ENCODE results near the gene ALDH3B1. TPM values are rescaled to one million over a fixed set of nuclear protein-coding genes. Genes with fewer than 3 reads are reported as not detected.
A peak's percentile ranks its signal among the peaks of the same experiment; 100 is the strongest.

The ALDH3B1 gene
- total RNA-seq, 1 donor from 2014 or later = 0.41 TPM

DNA sequence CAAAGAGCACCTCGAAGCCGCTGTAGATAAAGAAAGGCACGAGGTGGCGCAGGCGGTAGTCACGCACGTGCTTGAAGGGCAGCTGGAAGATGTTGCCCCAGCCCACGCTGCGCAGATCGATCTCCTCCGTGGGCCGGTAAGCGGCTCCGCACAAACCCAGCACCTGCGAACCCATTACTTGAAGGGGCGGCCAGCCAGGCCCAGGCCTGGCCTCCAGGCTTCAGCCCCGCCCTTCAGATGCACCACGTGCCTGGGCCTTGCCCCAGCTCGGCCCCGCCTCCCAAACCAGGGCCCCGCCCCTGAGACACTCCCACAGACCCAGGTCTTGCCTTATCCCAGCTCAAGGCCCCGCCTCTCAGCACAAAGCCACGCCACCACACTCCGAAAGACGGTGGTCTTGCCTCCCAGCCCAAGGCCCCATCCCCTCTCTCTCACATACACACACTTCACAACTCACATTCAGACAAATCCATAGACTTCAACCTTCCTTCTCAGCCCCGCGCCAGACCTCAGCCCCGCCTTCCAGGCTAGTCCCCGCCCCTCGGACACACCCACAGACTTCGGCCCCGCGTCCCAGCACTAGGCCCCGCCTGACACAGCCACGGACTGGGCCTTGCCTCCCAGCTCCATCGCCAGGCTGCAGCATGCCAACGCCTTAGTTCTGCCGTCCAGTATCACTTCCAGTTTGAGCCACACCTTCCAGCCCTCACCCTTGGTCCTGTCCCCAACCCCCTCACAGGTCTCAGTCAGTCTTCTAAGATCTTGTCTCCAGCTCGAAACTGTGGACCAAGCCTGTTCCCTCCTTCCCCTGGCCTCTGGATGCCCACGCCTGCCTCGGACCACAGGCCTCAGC lies 13.3 kb upstream of the ALDH3B1 start:
- DNase-seq (ENCODE audit: low spot score in 2 of 2) (no peak), FAIRE-seq (no peak)

DNA sequence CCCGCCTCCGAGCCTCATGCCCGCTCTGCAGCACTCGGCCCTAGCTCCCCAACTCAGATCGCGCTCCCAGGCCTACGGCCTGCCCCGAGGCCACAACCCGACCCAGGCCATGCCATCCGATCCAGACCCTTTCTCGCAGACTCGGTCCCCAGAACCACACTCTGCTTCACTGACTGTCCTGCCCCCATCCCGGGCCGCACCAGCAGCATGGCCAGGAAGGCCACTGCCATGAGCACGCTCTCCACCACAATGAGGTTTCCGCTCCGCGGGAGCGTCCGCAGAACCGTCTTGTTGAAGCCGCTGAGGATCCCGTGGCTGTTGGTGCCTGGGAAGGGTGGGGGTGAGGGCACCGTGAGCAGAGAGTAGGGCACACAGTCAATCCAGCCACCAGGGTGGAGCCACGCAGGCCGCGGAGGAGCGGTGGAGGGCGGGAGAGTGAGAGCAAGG lies 12.6 kb upstream of the ALDH3B1 start:
- FAIRE-seq (no peak), DNase-seq (ENCODE audit: low spot score in 2 of 2) (no peak)

DNA sequence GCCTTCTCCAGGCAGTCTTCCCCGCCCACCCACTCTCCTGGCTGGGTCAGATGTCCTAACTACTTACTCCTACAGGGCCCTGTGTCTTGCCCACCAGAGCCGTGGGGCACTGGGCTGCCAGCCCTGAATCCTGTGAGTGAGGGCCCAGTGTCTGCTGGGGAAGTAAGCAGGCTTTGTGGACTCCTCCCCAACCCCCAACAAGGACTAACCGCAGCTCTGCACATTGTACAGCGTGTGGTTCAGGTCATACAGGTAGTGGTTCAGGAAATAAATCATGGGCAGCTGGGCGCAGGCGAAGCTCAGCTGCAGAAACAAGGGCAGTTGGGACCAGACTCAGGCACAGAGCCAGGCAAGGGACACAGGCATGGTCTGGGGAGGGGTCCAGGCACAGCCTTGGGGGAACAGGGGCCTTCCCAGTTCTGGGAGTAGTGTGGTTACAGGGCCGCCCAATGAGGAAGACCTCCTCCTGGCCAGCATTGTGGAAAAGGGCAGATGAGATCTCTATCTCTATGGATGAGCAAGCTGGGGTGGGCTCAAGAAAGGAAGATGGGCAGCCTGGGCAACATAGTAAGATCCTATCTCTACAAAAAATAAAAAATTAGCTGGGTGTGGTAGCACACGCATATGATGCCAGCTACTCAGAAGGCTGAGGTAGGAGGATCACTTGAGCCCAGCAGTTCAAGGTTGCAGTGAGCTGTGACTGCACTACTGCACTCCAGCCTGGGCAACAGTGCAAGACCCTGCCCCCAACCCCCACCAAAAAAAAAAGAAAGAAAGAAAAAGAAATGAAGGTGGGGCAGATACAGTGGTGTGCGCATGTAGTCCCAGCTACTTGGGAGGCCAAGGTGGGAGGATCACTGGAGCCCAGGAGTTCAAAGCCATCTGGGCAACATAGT lies 11.7 kb upstream of the ALDH3B1 start:
- DNase-seq (ENCODE audit: low spot score in 2 of 2) (no peak), FAIRE-seq (no peak)

DNA sequence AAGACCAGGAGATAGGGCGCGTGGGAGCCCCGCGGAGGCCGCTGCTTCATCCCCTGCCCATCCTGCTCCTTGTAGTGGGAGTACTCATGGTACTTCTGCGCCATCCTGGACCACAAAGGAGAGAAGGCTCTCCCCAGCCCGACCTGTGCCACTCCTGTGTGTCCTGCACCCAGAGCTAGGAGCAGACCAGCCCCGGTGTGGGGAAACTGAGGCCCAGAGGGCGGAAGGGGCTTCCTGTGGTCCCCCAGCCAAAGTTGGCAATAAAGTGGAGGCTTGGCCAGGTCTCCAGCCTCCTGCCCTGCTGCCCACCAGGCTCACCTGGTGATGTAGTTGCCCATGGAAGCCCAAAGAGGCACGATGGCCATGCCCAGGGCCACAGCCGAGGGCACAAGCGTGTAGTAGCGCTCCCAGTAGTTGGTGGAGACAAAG lies 10.9 kb upstream of the ALDH3B1 start:
- DNase-seq (ENCODE audit: low spot score in 2 of 2) = no peak
- no peak for FAIRE-seq

DNA sequence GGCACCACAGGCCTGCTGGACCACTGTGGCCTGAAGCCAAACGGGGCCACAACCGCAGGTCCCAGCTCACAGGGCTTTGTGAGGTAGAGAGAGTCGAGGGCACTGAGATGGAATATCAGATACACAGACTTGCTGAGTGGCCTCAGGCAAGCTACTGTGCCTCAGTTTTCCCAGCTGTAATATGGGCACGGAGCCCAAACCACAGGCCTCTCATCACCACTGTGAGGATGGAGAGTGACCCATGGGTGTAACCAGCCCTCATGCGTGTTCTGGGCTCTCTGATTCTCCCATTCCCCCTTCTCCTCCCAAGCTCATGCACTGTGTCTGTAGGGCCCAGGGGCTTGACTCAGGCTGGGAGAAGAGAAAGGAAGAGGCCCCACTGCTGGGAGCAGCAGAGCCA lies 10.4 kb upstream of the ALDH3B1 start:
- FAIRE-seq = no peak
- DNase-seq (ENCODE audit: low spot score in 2 of 2) = no peak

DNA sequence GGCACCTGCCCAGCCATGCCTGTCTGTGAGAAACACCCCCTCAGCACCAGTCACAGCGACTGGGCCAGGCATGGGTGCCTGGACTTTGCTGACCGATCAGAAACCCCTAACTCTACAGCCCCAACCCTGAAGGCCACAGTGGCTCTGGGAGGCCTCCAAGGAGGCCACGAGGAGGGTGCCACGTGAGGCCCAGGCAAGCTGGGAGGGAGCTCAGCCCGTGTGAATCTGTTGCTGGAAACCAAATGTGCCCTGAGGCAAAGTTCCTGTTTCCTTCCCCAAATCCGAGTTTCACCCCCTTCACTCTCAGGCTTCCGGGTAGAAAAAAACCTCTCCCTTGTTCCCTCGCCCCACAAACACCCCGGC lies 7.6 kb upstream of the ALDH3B1 start:
- no peak for DNase-seq (ENCODE audit: low spot score in 2 of 2)
- no peak for FAIRE-seq

DNA sequence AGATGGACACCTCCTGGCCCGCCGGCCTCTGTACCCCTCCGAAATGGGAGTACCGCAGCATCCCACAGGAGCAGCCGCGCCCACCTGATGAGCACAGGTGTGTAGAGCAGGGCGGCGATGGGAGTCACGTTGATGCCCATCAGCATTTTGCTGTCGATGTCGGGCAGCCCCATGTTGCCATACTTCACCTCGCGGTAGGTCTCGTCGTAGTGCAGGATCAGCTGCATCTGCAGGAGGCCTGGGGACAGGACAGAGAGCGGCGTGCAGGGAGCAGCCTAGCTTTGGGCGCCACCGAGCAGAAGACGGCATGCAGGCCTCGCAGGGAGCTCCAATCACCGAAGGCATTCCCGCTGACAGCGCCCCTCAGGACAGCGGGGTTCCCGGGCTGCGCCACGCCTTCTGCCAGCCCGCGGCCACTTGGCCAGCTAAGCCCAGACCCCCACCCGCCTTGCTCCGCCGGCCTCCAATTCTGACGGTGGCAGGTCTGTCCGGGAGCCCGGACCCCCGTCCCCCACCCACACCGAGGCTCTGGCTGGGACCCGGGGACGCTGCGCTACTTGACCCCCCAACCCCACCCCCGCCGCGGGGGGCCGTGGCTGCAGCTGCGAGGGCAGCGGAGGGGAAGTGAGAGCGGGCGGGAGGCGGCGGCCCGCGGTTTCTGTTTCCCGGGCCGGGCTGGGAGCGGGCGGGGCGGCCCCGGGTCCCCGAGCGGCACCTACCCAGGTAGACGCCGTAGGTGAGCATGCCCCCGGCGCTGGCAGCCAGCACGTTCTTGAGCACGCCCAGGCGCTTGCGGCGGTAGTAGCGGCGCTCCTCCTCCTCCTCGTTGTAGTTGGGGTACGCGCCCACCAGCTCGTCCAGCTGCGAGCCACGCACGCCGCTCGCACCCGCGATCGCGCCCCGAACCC lies 6.9 kb upstream of the ALDH3B1 start:
- DNase-seq (ENCODE audit: low spot score in 2 of 2) = no peak
- no peak for FAIRE-seq

DNA sequence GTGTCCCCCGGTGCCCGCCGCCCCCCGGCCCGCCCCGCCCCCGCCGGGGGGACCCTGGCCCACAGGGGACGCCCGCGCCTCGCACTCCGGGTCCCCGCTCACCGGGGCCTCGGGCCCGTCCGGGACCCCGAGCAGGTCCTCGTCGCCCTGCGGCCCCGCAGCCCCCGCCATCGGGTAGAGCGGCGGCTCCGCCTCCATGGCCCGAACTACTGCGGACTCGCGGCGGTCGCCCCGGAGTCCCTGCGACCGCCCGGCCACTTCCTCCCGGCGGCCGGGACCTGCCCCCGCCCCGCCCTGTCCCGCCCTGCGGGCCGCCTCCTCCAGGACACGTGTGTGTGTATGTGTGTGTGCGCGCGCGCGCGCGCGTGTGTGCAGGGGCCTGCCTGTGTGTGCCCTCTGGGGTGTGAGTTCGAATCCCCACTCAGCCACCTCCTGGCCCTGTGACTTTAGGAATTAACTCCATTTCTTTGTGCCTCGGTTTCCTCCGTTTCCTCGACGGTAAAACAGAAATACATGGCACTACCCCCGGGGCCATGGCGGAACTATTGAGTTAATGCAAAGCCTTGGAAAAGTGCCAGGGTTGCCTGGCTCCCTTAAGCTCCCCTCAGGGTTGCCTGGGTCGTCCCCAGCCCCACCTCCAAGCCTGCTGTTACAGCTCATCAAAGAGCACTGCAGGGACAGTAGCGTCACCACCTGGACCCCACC lies 6.1 kb upstream of the ALDH3B1 start, which contains the start of gene UNC93B1:
UNC93B1 (minus strand) TSS at position 252 of the 705 bp plus-strand sequence; CDS start at position 198, 54 bp downstream.
- DNase-seq (ENCODE audit: low spot score in 2 of 2) (peak; percentile 76 to 82), FAIRE-seq (no peak)

DNA sequence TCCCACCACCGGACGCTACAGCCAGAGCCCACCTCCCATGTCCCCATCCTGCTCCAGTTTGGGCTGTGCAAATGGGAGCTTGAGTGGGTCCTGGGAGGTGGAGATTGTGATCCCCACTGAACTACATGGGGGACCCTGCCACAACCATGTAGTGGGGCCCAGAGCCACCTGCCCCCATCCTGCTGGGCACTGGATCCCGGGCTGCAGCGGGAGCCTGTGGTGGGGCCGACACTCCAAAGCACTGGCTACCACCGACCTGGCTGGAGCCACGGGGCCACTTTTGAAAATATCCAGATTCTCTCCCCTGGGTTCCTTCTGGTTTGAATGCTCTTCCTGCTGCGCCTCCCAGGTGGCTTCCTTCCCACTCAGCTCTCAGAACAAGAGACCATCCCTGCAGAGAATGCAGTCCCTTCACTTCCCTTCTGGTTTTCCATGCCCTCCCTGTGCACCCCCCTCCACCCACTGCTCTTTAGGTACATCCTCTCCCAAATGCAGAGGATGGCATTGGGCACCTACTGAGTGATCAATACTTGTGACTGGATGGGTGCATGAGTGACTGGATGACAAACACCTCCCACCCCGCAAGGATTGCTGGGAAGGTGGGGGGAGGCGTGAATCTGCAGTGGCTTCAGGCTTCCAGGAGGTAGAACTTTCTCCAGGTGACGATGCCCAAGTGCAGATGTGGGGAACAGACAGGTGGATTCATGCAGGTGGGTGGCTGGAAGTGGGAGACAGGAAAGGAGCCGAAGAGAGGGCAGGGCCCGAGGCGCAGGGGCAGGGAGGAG lies 5.4 kb upstream of the ALDH3B1 start:
- FAIRE-seq = no peak

DNA sequence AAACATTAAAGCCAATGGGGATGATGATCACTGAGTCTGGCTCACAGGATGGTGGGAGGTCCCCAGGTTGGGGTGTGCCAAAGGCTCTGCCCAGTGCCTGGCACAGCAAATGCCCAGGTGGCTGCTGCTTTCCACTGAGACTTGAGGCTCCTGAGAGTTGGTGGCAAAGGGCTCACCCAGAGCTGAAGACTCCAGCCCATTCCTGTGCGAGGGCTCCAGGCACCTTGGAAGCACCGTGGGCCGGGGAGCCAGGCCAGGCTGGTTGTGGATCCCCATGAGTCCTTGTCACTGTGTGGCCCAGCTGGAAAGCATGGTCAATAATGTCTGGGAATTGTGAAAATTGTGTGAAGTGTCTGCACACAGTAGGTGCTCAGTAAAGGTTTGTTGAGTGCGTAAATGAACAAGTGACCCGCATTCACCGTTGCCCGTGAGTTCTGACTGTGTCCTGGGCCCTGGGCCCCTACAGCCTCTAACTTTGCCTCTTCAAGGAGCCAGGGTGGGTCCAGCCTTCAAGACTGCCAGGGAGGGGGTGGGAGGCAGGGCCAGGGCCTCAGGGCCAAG lies 3.4 kb upstream of the ALDH3B1 start:
- DNase-seq (ENCODE audit: low spot score in 2 of 2) (no peak), FAIRE-seq (no peak)

More for the DNA sequence above, 5.4 kb upstream of the ALDH3B1 start:
- no peak for DNase-seq (ENCODE audit: low spot score in 2 of 2)

DNA sequence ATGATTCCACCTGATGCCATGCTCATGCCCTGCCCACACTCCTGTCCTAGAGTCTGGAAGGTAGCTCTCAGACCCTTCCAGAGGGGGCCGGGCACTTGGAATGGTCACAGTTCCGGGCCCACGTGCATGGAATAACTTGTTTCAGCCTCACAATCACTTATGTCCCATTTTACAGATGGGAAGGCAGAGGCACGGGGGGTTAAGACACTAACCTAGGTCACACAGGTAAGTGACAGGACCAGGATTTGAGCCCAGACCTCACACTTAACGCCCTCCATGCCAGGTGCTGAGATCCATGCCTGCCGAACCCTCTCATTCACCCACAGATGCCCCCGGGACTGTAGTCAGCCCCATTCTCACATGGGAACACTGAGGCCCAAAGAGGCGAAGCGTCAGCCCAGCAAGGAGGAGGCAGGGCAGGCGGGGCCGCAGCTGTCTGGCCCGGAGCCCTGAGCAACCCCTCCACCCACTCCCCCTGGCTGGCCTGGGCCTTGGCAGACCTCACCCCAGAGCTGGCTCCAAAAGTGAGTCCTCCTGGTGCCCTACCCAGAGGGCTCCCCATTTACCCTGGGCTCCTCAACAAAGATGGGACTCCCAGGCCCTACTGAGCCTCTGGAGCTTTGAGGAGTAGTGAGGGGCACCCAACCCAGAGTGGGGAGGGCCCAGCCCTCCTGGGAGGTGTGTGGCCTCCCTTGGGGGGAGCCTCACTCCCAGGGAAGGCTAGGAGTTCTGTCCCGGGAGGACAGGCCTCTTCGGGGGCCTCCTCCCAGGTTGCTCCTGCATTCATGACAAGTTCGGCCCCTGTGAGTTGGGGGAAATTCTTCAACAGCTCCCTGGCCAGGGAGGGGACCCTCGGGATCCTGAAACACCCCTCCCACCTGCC lies 2.4 kb upstream of the ALDH3B1 start:
- DNase-seq (ENCODE audit: low spot score in 2 of 2) (no peak), FAIRE-seq (no peak)

DNA sequence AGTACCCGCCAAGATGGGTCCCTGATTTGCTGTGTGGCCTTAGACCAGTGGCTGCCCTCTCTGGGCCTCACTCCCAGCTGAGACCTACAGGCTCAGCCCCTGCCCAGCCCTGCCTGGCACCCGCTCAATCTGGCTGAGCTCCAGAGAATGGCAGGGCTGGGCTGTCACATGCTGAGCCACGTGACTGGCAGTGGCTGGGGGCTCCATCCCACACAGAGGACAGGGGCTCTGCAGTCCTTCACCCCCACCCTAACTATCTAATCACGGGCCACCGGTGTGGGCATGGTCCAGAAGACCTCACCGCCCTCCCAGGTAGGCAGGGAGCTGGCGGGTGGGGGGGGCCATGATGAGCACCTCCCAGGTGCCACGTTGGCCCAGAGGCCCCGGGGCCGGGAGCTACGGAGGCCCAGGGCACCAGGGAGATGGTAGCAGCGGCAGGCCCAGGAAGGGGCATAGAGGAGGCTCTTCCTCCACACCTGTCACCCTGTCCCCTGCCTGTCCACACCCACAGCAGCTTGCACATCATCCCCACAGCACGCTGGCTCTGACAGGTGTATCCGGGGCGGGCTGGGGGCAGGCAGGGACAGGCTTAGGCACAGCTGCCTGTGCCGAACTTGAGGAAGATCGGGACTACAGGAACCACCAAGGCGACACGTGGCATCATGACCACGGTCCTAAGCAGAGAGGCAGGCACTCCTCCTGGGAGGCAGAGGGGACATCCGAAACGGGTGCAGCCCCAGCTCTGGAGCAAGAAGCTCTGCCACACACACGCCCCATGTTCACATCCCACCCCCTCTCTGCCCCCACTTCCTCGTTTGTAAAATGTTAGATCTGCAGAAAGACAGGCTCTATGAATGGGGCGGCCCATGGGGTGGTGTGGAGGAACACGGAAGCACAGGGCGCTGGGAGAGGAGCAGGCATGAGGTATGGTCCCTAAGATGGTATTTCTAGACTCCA lies 1.5 kb upstream of the ALDH3B1 start:
- no peak for DNase-seq (ENCODE audit: low spot score in 2 of 2)

DNA sequence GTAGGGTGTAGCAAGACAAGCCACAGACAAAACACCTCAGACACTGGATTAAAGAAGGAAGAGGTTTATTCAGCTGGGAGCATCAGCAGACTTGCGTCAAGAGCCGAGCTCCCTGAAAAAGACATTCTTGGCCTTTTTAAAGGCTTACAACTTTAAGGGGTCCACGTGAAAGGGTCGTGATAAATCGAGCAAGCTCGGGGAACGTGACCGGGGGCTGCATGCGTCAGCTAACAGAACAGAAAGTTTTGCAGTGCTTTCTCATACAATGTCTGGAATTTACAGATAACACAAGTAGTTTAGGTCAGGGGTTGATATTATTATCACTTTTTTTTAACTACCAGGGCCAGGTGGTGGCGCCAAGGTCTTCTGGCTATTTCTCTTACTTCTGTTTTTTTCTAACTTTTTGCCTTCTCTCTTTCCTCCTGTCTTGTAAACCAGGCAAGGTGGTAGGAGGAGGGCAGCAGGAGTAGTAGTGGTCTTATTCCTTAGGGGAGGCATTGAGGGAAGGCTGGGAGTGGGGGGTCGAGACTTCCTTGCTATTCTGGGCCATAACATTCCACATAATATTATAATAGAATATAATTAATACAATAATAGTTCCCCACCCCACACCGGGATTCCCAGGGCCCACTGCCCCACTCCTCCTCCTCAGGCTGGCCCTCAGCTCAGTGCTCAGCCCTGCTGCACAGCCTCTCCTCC lies 587 bp upstream of the ALDH3B1 start:
- FAIRE-seq (no peak), DNase-seq (ENCODE audit: low spot score in 2 of 2) (no peak)

More for the DNA sequence above, 1.5 kb upstream of the ALDH3B1 start:
- FAIRE-seq = no peak

DNA sequence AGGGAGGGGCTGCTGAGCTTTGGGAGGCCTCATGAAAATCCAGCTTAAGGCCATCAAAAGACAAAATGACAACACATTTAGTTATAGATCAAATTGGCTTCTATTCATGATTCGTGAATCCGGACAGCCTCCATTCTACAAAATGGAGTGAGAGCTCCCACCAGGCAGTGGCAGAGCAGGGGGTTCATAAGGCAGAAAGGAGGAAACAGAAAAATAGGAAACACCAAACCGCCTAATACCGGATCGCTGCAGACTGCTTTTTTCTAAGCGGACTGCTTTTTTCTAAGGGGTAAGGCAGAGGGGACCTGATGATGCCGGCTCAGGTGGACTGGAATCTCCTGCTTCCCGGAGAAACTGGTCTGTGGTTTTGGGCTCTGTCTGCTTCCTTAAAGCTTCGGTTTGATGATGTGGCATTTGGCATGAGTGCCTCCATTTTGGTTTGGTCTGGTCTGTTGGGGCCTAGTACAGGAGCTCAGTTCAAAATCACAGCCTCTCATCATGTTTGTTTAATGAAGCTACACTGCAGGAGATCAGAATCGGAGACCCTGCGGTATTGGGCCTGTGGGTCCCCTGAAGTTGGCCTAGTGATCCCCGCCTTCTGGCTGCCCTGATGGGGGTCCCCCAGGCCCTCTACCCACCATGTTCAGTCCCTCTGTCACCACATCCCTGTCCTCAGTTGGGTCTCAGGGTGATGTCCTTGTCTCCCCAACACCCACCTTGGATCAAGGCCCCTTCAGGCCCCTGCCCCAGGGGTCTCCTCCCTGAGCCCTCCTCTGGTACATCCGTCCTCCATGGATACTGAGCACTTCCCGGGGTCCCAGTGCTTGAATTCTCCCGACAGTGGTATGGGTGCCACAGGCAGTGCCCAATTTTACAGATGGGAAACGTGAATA lies 1.2 kb downstream of the ALDH3B1 start:
- DNase-seq (ENCODE audit: low spot score in 2 of 2) = no peak
- no peak for FAIRE-seq
